Iris pigment epithelial cell (primary cell): ENCODE results near the gene PALLD.

Experiments
- DNase-seq: peaks from one replicate; pipeline ENCODE4 v3.0.0-alpha.2; 2011; ENCODE audit warnings: low read depth

PALLD gene

GRCh38 chr4:168877511-168878491, 380.9 kb downstream of the PALLD start:
- DNase-seq: no peak

- no peak for DNase-seq
These were observed 381.8 kb downstream of the PALLD start for GRCh38 chr4:168878623-168879022.

GRCh38 chr4:168879188-168879587, 382.3 kb downstream of the PALLD start:
- no peak for DNase-seq

GRCh38 chr4:168880072-168880675, 383.3 kb downstream of the PALLD start:
- no peak for DNase-seq

- no peak for DNase-seq
These were observed 384.2 kb downstream of the PALLD start for GRCh38 chr4:168880811-168881595.

GRCh38 chr4:168881781-168882420, 385.0 kb downstream of the PALLD start:
- no peak for DNase-seq

- peak; percentile 77 for DNase-seq
These were observed 385.9 kb downstream of the PALLD start for GRCh38 chr4:168882650-168883233.

- DNase-seq: no peak
These were observed 386.7 kb downstream of the PALLD start for GRCh38 chr4:168883513-168883912.

- no peak for DNase-seq
These were observed 387.6 kb downstream of the PALLD start for GRCh38 chr4:168884251-168885124.

- DNase-seq: peak; percentile 57
These were observed 388.5 kb downstream of the PALLD start for GRCh38 chr4:168885400-168885799.

- DNase-seq: peak; percentile 81
These were observed 389.5 kb downstream of the PALLD start for GRCh38 chr4:168886351-168886750.

- DNase-seq: no peak
These were observed 391.0 kb downstream of the PALLD start for GRCh38 chr4:168887809-168888208.

- no peak for DNase-seq
These were observed 391.9 kb downstream of the PALLD start for GRCh38 chr4:168888715-168889215.

- no peak for DNase-seq
These were observed 394.2 kb downstream of the PALLD start for GRCh38 chr4:168891086-168891485.

- DNase-seq: no peak
These were observed 394.8 kb downstream of the PALLD start for GRCh38 chr4:168891688-168892087.

GRCh38 chr4:168892475-168892874, 395.6 kb downstream of the PALLD start:
- DNase-seq: no peak

GRCh38 chr4:168893205-168893604, 396.4 kb downstream of the PALLD start:
- no peak for DNase-seq

GRCh38 chr4:168893807-168894206, 397.0 kb downstream of the PALLD start:
- no peak for DNase-seq

- no peak for DNase-seq
These were observed 403.2 kb downstream of the PALLD start for GRCh38 chr4:168900080-168900479.

GRCh38 chr4:168907119-168907698, 410.4 kb downstream of the PALLD start:
- no peak for DNase-seq
